Astrocyte (in vitro differentiated cells and primary cell): Measurements from ENCODE around the gene ADAMTS6.

ENCODE experiments used
- CTCF ChIP-seq: IDR thresholded peaks from 2 replicates; pipeline ENCODE4 v1.5.1; 2011; ENCODE audit warnings: low read depth, mild to moderate bottlenecking, inconsistent platforms, low read length, moderate library complexity; ENCODE audit not compliant: insufficient read depth
- EZH2 ChIP-seq: IDR thresholded peaks from 2 replicates; pipeline ENCODE4 v1.6.1; 2012; ENCODE audit warnings: mild to moderate bottlenecking, low read length, inconsistent platforms; ENCODE audit not compliant: insufficient read depth

DNA sequence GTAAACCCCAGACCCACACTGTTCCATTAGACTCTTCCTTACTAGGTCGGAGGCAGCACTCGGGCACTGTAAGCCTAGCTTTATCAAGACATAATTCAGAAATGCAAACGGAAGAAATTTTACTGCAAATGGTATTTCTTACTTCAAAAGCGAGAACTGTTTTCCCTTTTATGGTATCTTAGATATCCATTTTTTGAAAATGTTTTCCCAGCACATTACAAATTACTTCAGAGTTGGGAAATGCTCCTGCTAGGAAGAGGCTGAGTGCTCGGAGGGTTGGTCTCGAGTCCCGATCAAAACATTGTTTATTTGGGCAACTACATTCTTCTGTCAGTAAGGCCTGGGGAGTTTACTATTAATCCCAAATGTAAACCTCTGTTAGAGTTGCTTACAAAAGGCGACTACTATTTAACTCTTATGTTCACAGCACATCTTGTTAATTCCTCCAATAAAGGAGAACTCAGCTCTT is 380.1 kb downstream of the ADAMTS6 start:
- TF ChIP-seq CTCF (no peak), EZH2 (no peak)
